H1 (cell line): ENCODE data around the gene GSTM3. TPM values are rescaled to one million over a fixed set of nuclear protein-coding genes. Genes with fewer than 3 reads are reported as not detected.

Experiments used
- CTCF ChIA-PET: fragments of 300-600 bp; sonication (Branson Sonifier 250); formaldehyde crosslinking; loops from one replicate; lab custom pipeline; 2021; ENCODE audit not compliant: partially characterized antibody; lab: Charles Lee
- POLR2A ChIA-PET: fragments of 300-600 bp; sonication (Branson Sonifier 250); formaldehyde crosslinking; loops from one replicate; lab custom pipeline; 2021; ENCODE audit warnings: inconsistent platforms; ENCODE audit not compliant: partially characterized antibody; lab: Charles Lee
- DNase-seq, 2 experiments: peaks; one replicate each; pipeline versions ENCODE4 v3.0.0 to v3.0.0-alpha.2; 2010 to 2022; ENCODE audit warnings: low spot score in 2 of 2, low read depth in 1 of 2, mixed read lengths in 1 of 2
- FAIRE-seq: peaks from 2 replicates; lab custom pipeline; 2011; peaks lifted over from hg19 to GRCh38; lab: Jason Lieb, UNC
- H2AFZ ChIP-seq: 2 replicates; pipeline ENCODE4 v1.8.1; 2012; ENCODE audit warnings: low read length, inconsistent platforms
- H2AK5ac ChIP-seq: 2 replicates; pipeline ENCODE4 v1.6.1; 2013; ENCODE audit warnings: low read depth, low read length
- H2BK120ac ChIP-seq: replicated peaks from 2 replicates; pipeline ENCODE3; 2013; ENCODE audit warnings: low read depth, low read length, inconsistent platforms
- H2BK12ac ChIP-seq: 2 replicates; pipeline ENCODE4 v1.6.1; 2013; ENCODE audit warnings: low read depth, low read length
- H2BK15ac ChIP-seq: 2 replicates; pipeline ENCODE4 v1.6.1; 2013; ENCODE audit warnings: low read length
- H2BK20ac ChIP-seq: 2 replicates; pipeline ENCODE4 v1.6.1; 2013; ENCODE audit warnings: low read length
- H2BK5ac ChIP-seq: 2 replicates; pipeline ENCODE4 v1.6.1; 2013; ENCODE audit warnings: low read depth, low read length
- H3K14ac ChIP-seq: 2 replicates; pipeline ENCODE4 v1.6.1; 2013; ENCODE audit warnings: inconsistent platforms; ENCODE audit not compliant: insufficient read length
- H3K18ac ChIP-seq: 2 replicates; pipeline ENCODE4 v1.6.1; 2013; ENCODE audit warnings: low read length; ENCODE audit errors: extremely low read depth
- H3K23ac ChIP-seq: 2 replicates; pipeline ENCODE4 v1.6.1; 2013; ENCODE audit warnings: inconsistent platforms; ENCODE audit not compliant: insufficient read length
- H3K23me2 ChIP-seq: 2 replicates; pipeline ENCODE4 v1.6.1; 2013; ENCODE audit warnings: low read depth, low read length
- H3K27ac ChIP-seq: 2 replicates; pipeline ENCODE4 v1.6.1; 2011; ENCODE audit warnings: low read depth, low read length, inconsistent platforms
- H3K27me3 ChIP-seq, 4 experiments: replicated peaks in 1 of 4; 1 replicate in 1 of 4; 2 replicates in 3 of 4; pipeline versions ENCODE4 v1.6.1 to v1.8.1; 2011 to 2013; ENCODE audit warnings: low read length in 3 of 4, mild to moderate bottlenecking in 3 of 4, inconsistent platforms in 2 of 4, mixed read lengths in 2 of 4, moderate library complexity in 1 of 4; ENCODE audit not compliant: control insufficient read depth in 3 of 4, insufficient read depth in 3 of 4; ENCODE audit errors: extremely low read depth in 1 of 4
- H3K36me3 ChIP-seq, 4 experiments: 2 replicates each; pipeline versions ENCODE4 v1.6.1 to v1.8.1; 2011 to 2013; ENCODE audit warnings: mild to moderate bottlenecking in 4 of 4, low read length in 3 of 4, moderate library complexity in 2 of 4, control low read depth in 1 of 4, inconsistent platforms in 1 of 4; ENCODE audit not compliant: insufficient read depth in 4 of 4, control insufficient read depth in 2 of 4
- H3K4ac ChIP-seq: replicated peaks from 2 replicates; pipeline ENCODE3; 2013; ENCODE audit warnings: low read length, low read depth, mixed read lengths, inconsistent platforms; ENCODE audit not compliant: insufficient read length
- H3K4me1 ChIP-seq, 4 experiments: replicated peaks in 1 of 4; 1 replicate in 1 of 4; 2 replicates in 3 of 4; pipeline versions ENCODE4 v1.6.1 to v1.8.1; 2011 to 2013; ENCODE audit warnings: low read length in 3 of 4, inconsistent platforms in 2 of 4, mixed read lengths in 1 of 4; ENCODE audit not compliant: insufficient read depth in 4 of 4, control insufficient read depth in 3 of 4
- H3K4me2 ChIP-seq, 2 experiments: 2 replicates each; pipeline versions ENCODE4 v1.6.1 to v1.8.1; 2011 to 2013; ENCODE audit warnings: low read depth in 2 of 2, low read length in 2 of 2, control low read depth in 1 of 2, inconsistent platforms in 1 of 2, mild to moderate bottlenecking in 1 of 2; ENCODE audit not compliant: insufficient read depth in 1 of 2
- H3K4me3 ChIP-seq, 4 experiments: fragments of 200-600, 300-600 bp in 1 of 4; sonication (generic), shearing (Covaris generic), sonication (Bioruptor Twin) in 1 of 4; 2 replicates each; pipeline versions ENCODE4 v1.5.1 to v1.8.1; 2011 to 2016; ENCODE audit warnings: low read length in 4 of 4, low read depth in 3 of 4, control low read depth in 2 of 4, inconsistent platforms in 2 of 4, mild to moderate bottlenecking in 2 of 4, mixed read lengths in 1 of 4, moderate library complexity in 1 of 4; ENCODE audit not compliant: insufficient read depth in 2 of 4; ENCODE audit errors: extremely low read depth in 1 of 4
- H3K56ac ChIP-seq: replicated peaks from 2 replicates; pipeline ENCODE3; 2013; ENCODE audit warnings: low read depth, mild to moderate bottlenecking, mixed read lengths, low read length, inconsistent platforms; ENCODE audit not compliant: insufficient read length
- H3K79me1 ChIP-seq: 2 replicates; pipeline ENCODE4 v1.6.1; 2013; ENCODE audit warnings: low read depth, low read length, control low read depth
- H3K79me2 ChIP-seq, 2 experiments: 2 replicates each; pipeline versions ENCODE4 v1.6.1 to v1.8.1; 2012 to 2013; ENCODE audit warnings: low read length in 2 of 2, mild to moderate bottlenecking in 2 of 2, inconsistent platforms in 1 of 2; ENCODE audit not compliant: insufficient read depth in 2 of 2, control insufficient read depth in 1 of 2
- H3K9ac ChIP-seq, 4 experiments: replicated peaks in 1 of 4; 1 replicate in 1 of 4; 2 replicates in 3 of 4; pipeline versions ENCODE4 v1.6.1 to v1.8.1; 2011 to 2013; ENCODE audit warnings: low read depth in 3 of 4, low read length in 3 of 4, control low read depth in 2 of 4, mild to moderate bottlenecking in 2 of 4, moderate library complexity in 2 of 4, inconsistent platforms in 1 of 4; ENCODE audit errors: extremely low read depth in 1 of 4
- H3K9me3 ChIP-seq, 2 experiments: 2 replicates each; pipeline versions ENCODE4 v1.6.1 to v1.8.1; 2012 to 2013; ENCODE audit warnings: mild to moderate bottlenecking in 2 of 2, moderate library complexity in 2 of 2, control low read depth in 1 of 2, inconsistent platforms in 1 of 2, low read depth in 1 of 2, low read length in 1 of 2, mixed read lengths in 1 of 2; ENCODE audit not compliant: insufficient read depth in 2 of 2
- H4K20me1 ChIP-seq, 2 experiments: replicated peaks in 1 of 2; 2 replicates each; pipeline versions ENCODE3 to v1.8.1; 2011 to 2013; ENCODE audit warnings: inconsistent platforms in 2 of 2, low read length in 2 of 2, mild to moderate bottlenecking in 1 of 2; ENCODE audit not compliant: insufficient read depth in 2 of 2, control insufficient read depth in 1 of 2
- H4K5ac ChIP-seq: 2 replicates; pipeline ENCODE4 v1.6.1; 2013; ENCODE audit warnings: low read length, low read depth, mixed read lengths, inconsistent platforms; ENCODE audit not compliant: insufficient read length
- H4K8ac ChIP-seq: 2 replicates; pipeline ENCODE4 v1.8.0; 2013; ENCODE audit warnings: mild to moderate bottlenecking, moderate library complexity, low read length, inconsistent platforms; ENCODE audit not compliant: insufficient read depth; ENCODE audit errors: extremely low read depth
- H4K91ac ChIP-seq: replicated peaks from 2 replicates; pipeline ENCODE3; 2013; ENCODE audit warnings: low read length, mixed read lengths, inconsistent platforms; ENCODE audit not compliant: insufficient read length
- CTCF ChIP-seq, 3 experiments: IDR thresholded peaks; 1 replicate in 2 of 3; 2 replicates in 1 of 3; pipeline versions ENCODE4 v1.5.1 to v1.6.1; 2011; ENCODE audit warnings: low read length in 3 of 3, mild to moderate bottlenecking in 3 of 3, inconsistent platforms in 2 of 3, low read depth in 1 of 3, moderate library complexity in 1 of 3; ENCODE audit not compliant: insufficient read depth in 1 of 3; ENCODE audit errors: control extremely low read depth in 1 of 3
- EP300 ChIP-seq, 2 experiments: IDR thresholded peaks; 1 replicate in 1 of 2; 2 replicates in 1 of 2; pipeline ENCODE4 v1.6.1; 2011 to 2012; ENCODE audit warnings: low read depth in 2 of 2, low read length in 2 of 2, mild to moderate bottlenecking in 2 of 2, borderline replicate concordance in 1 of 2, inconsistent platforms in 1 of 2, moderate library complexity in 1 of 2
- HDAC6 ChIP-seq: IDR thresholded peaks from one replicate; pipeline ENCODE4 v1.7.1; 2012; ENCODE audit warnings: low read depth, mild to moderate bottlenecking, inconsistent platforms, low read length, moderate library complexity
- JUN ChIP-seq: IDR thresholded peaks from 2 replicates; pipeline ENCODE4 v1.6.1; 2011; ENCODE audit warnings: low read depth, mild to moderate bottlenecking, improper control_type of control experiment, low read length
- KDM4A ChIP-seq: IDR thresholded peaks from one replicate; pipeline ENCODE4 v1.7.1; 2012; ENCODE audit warnings: low read depth, mild to moderate bottlenecking, moderate library complexity, low read length, inconsistent platforms; ENCODE audit not compliant: severe bottlenecking
- MAFK ChIP-seq: IDR thresholded peaks from 2 replicates; pipeline ENCODE4 v1.6.1; 2012; ENCODE audit warnings: low read depth, mild to moderate bottlenecking, improper control_type of control experiment, low read length
- NANOG ChIP-seq: IDR thresholded peaks from 2 replicates; pipeline ENCODE4 v1.6.1; 2011; ENCODE audit warnings: low read length, low read depth, mild to moderate bottlenecking, inconsistent platforms; ENCODE audit not compliant: insufficient read depth, poor library complexity, severe bottlenecking
- POLR2A ChIP-seq, 2 experiments: IDR thresholded peaks; 1 replicate in 1 of 2; 2 replicates in 1 of 2; pipeline ENCODE4 v1.6.1; 2011; ENCODE audit warnings: low read depth in 2 of 2, low read length in 2 of 2, mild to moderate bottlenecking in 2 of 2; ENCODE audit errors: control extremely low read depth in 1 of 2
- SIN3A ChIP-seq, 2 experiments: IDR thresholded peaks in 1 of 2; conservative IDR thresholded peaks in 1 of 2; 2 replicates each; pipeline ENCODE4 v1.6.1; 2011 to 2012; ENCODE audit warnings: low read length in 2 of 2, improper control_type of control experiment in 1 of 2, low read depth in 1 of 2, mild to moderate bottlenecking in 1 of 2
- SIX5 ChIP-seq: IDR thresholded peaks from 2 replicates; pipeline ENCODE4 v1.6.1; 2011; ENCODE audit warnings: mild to moderate bottlenecking, low read depth, low read length
- TCF12 ChIP-seq: IDR thresholded peaks from 2 replicates; pipeline ENCODE4 v1.6.1; 2011; ENCODE audit warnings: low read depth, mild to moderate bottlenecking, low read length
- WGBS, 2 experiments: shearing (Covaris generic) in 1 of 2; methylation state at CpG; one replicate each; pipeline versions ENCODE4 v1.1.6 to v1.1.7; 2013 to 2015; ENCODE audit warnings: low lambda C conversion rate in 2 of 2, mixed read lengths in 2 of 2, inconsistent platforms in 1 of 2, low coverage in 1 of 2, missing lambda C conversion rate in 1 of 2; ENCODE audit not compliant: insufficient replicate concordance in 2 of 2, insufficient coverage in 1 of 2, insufficient read length in 1 of 2; ENCODE audit errors: extremely low coverage in 1 of 2, missing lambda C conversion rate in 1 of 2; 5-methylcytosine and 5-hydroxymethylcytosine counted together
- polyA plus RNA-seq, 7 experiments: library from polyadenylated mRNA; depleted of rRNA in 3 of 7; stranded (reverse) in 5 of 7; unstranded in 2 of 7; fragments of >200 nt in 5 of 7; fragments of 200-250 nt in 2 of 7; gene quantifications; 1 replicate in 5 of 7; 2 replicates in 1 of 7; 4 replicates in 1 of 7; pipeline versions ENCODE4 v1.2.1 to v1.2.3, GENCODE V29; 2011 to 2013; ENCODE audit warnings: missing spikeins in 2 of 7, mixed read lengths in 2 of 7
- total RNA-seq: library from RNA; stranded (reverse); fragmentation: NEBNext Ultra II Directional; extraction: Animal tissue kit (Norgen Biotek cat#: 25700); gene quantifications from 2 replicates; pipeline ENCODE4 v1.2.1, GENCODE V29; 2021

The GSTM3 gene
- total and polyA plus RNA-seq, 2 of the 8 experiments (the other 6 are each of a cell fraction or from before 2014, with no cell fraction given), result 2.2 to 5.1 TPM

- no peaks in the 10 kb centered on the region; a peak in 2 of 7 replicates for H3K27me3 ChIP-seq
- ChIA-PET CTCF (interaction anchor here (0.6 to 27.2 kb wide), 54 partner anchors 11 to 339 kb away, joined by 3 to 700 read pairs (median 5); partner anchors contain the start of genes AHCYL1 and EPS8L3), POLR2A (interaction anchor here (0.5 to 2.3 kb wide), 3 partner anchors 99 to 268 kb away, joined by 3 to 10 read pairs (median 3); partner anchors contain the start of gene AHCYL1)
- H4K8ac ChIP-seq, result no peak overlapping the region
- H3K4me2 ChIP-seq, result no peak overlapping the region
- DNase-seq (no peak), FAIRE-seq (no peak)
- H3K18ac ChIP-seq, result no peak overlapping the region
- H3K4me3 ChIP-seq, result no peak overlapping the region
- no peak overlapping the region for H2BK15ac ChIP-seq
- H2AFZ ChIP-seq, result peak overlapping the region; percentile 80
- no peak overlapping the region for H3K9ac ChIP-seq
- 90% methylated on average over 7 of the region's 7 CpGs; no CpG with 5 or more reads in 1 of the 2 experiments for WGBS, 2 experiments
- no peaks in the 10 kb centered on the region for H3K79me1 ChIP-seq
- peaks cover 7 to 8% of the 10 kb centered on the region in 2 experiments; a peak in 3 of 4 replicates for H3K9me3 ChIP-seq
- H3K4ac ChIP-seq, result no peak overlapping the region
- H4K20me1 ChIP-seq, result no peaks in the 10 kb centered on the region
- H4K5ac ChIP-seq, result no peak overlapping the region
- no peak overlapping the region for H4K91ac ChIP-seq
- H3K36me3 ChIP-seq, result no peaks in the 10 kb centered on the region
- H2AK5ac ChIP-seq, result no peak overlapping the region
- H3K56ac ChIP-seq, result no peak overlapping the region
- no peak overlapping the region for H3K14ac ChIP-seq
- H3K23me2 ChIP-seq, result no peaks in the 10 kb centered on the region
- peak overlapping the region; percentile 51; the same call in 1 of the 2 replicates for H2BK12ac ChIP-seq
- H3K27ac ChIP-seq, result no peak overlapping the region
- H3K4me1 ChIP-seq, result peaks cover 0 to 4% (median 0%) of the 10 kb centered on the region in 4 experiments; a peak in 2 of 7 replicates
- no peak overlapping the region for H2BK5ac ChIP-seq
- no peak overlapping the region for H3K23ac ChIP-seq
- H3K79me2 ChIP-seq, result no peaks in the 10 kb centered on the region
- H2BK20ac ChIP-seq, result no peak overlapping the region
- H2BK120ac ChIP-seq, result no peak overlapping the region
- TF ChIP-seq SIN3A (conservative IDR thresholded peaks at IDR 0.05 in 1 of 2, IDR thresholded peaks at IDR 0.05 in 1 of 2; ENCODE audit: low read depth in 1 of 2, low read length in 2 of 2), result no peak
- TF ChIP-seq KDM4A, result no peak
- TF ChIP-seq NANOG, result no peak
- TF ChIP-seq HDAC6, result no peak
- no peak for TF ChIP-seq MAFK
- TF ChIP-seq EP300 (IDR thresholded peaks at IDR 0.05; ENCODE audit: borderline replicate concordance in 1 of 2, low read depth in 2 of 2, low read length in 2 of 2), result no peak
- TF ChIP-seq JUN, result no peak
- no peak for TF ChIP-seq TCF12
- TF ChIP-seq CTCF (IDR thresholded peaks at IDR 0.05; ENCODE audit: control extremely low read depth in 1 of 3, insufficient read depth in 1 of 3, low read depth in 1 of 3, low read length in 3 of 3), result no peak
- TF ChIP-seq POLR2A (IDR thresholded peaks at IDR 0.05; ENCODE audit: control extremely low read depth in 1 of 2, low read depth in 2 of 2, low read length in 2 of 2), result no peak
- TF ChIP-seq SIX5, result no peak
Measured at GRCh38 chr1:109777436-109777835, 36.6 kb upstream of the GSTM3 start.
